ENCODE measurements around the gene ABCB6.
"Not testable (repeated sequence)": the region's sequence is repeated elsewhere in the genome, so short reads cannot be mapped to it uniquely, and the experiment has no call there.

ABCB6 gene

GRCh38 chr2:219213486-219214071 lies 5.2 kb downstream of the ABCB6 start:
- DNase-seq (ENCODE audit: low read depth), result no peak

GRCh38 chr2:219213026-219213415 lies 5.7 kb downstream of the ABCB6 start:
- DNase-seq (ENCODE audit: low read depth), result no peak

GRCh38 chr2:219210886-219211362 lies 7.8 kb downstream of the ABCB6 start:
- no peak for DNase-seq (ENCODE audit: low read depth)

GRCh38 chr2:219210196-219210885 lies 8.4 kb downstream of the ABCB6 start:
- DNase-seq (ENCODE audit: low read depth), result no peak

GRCh38 chr2:219209236-219210195 lies 9.2 kb downstream of the ABCB6 start:
- no peak for DNase-seq (ENCODE audit: low read depth)

GRCh38 chr2:219207884-219208740 lies 10.6 kb downstream of the ABCB6 start:
- DNase-seq (ENCODE audit: low read depth), result no peak

GRCh38 chr2:219207134-219207883 lies 11.4 kb downstream of the ABCB6 start:
- no peak for DNase-seq (ENCODE audit: low read depth)

GRCh38 chr2:219206328-219207133 lies 12.2 kb downstream of the ABCB6 start, which contains the start of gene ZFAND2B:
Gene ZFAND2B (plus strand): TSS chr2:219206782. CDS start chr2:219206988, 206 bp downstream.
- peak; percentile 94 for DNase-seq (ENCODE audit: low read depth)

GRCh38 chr2:219205981-219206327 lies 12.8 kb downstream of the ABCB6 start:
- no peak for DNase-seq (ENCODE audit: low read depth)

- DNase-seq (ENCODE audit: low read depth), result no peak
Observed at GRCh38 chr2:219205165-219205538, 13.6 kb downstream of the ABCB6 start.

- no peak for DNase-seq (ENCODE audit: low read depth)
Observed at GRCh38 chr2:219204425-219205164, 14.2 kb downstream of the ABCB6 start.

GRCh38 chr2:219201331-219201730 lies 17.4 kb downstream of the ABCB6 start:
- not testable (repeated sequence) for DNase-seq (ENCODE audit: low read depth)

- DNase-seq (ENCODE audit: low read depth), result not testable (repeated sequence)
Observed at GRCh38 chr2:219200502-219201326, 18.0 kb downstream of the ABCB6 start.

- no peak for DNase-seq (ENCODE audit: low read depth)
Observed at GRCh38 chr2:219199470-219200211, 19.1 kb downstream of the ABCB6 start.

- no peak for DNase-seq (ENCODE audit: low read depth)
Observed at GRCh38 chr2:219198974-219199373, 19.8 kb downstream of the ABCB6 start.

GRCh38 chr2:219197388-219197787 lies 21.4 kb downstream of the ABCB6 start:
- no peak for DNase-seq (ENCODE audit: low read depth)

GRCh38 chr2:219186754-219187456 lies 31.9 kb downstream of the ABCB6 start:
- DNase-seq (ENCODE audit: low read depth), result no peak
